ENCODE measurements around the gene FGF3. TPM values are rescaled to one million over a fixed set of nuclear protein-coding genes. Genes with fewer than 3 reads are reported as not detected.

FGF3 gene
- polyA plus RNA-seq, 1 experiment: not detected

DNA sequence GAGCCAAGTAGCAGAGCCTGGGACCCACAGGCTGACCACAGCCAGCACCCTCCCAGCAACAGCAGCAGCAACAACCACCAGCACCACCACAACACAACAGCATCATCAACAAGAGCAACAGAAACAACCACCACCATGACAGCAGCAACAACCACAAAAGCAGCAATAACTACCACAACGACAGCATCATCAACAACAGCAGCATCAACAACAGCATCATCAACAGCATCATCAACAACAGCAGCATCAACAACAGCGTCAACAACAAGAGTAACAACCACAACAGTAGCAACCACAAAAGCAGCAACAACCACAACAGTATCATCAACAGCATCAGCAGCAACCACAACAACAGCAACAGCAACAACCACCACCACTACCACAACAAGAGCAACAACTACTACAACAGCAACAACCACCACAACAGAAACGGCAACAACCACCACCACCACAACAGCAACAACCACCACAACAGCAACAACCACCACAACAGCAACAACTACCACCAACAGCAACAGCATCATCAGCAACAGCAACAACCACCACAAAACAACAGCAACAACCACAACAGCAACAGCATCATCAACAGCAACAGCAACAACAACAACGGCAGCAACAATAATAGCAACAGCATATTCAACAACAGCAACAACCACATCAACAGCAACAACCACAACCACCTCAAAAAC is 22.1 kb upstream of the FGF3 start:
- CTCF ChIA-PET: interaction anchor here (0.5 kb wide), 1 partner anchor 181 kb away, joined by 3 read pairs; no protein-coding TSS in a partner anchor

DNA sequence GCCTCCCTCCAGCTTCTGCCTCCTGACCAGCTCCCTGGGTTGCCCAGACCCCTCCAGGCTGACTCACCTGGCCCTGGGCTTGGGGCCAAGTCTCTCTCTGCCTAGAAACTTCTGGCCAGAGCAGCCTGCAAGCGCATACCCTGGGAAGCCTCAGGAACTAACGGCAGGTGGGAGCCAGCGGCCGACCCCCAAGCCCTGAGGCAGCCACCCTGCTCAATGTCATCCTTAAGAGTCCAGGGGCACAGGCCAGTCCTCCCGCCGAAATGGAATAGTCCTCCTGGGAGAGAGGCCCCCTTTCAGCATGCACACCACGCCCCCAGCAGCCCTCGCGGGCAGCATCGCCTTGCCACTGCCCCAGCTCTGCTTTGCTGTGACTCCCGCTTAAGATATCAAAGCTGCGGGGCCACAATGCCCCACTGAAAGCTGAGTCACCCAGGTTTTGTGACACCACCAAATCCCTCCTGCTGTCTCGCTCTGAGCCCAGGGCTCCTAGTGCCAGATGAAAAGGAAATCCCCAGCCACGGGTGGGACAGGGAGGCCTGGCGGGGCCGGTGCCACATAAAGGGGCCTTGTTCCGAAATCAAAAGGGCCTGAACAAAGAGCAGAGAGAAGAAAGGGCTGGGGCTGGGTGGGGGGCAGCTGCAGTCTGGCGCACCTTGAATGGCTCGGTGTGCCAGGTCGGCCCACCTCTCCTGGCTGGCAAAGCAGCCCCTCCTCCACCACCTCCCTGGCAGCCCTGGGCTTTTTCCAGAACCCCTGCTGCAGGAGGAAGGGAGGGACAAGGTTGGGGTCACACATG is 21.4 kb upstream of the FGF3 start:
- DNase-seq (ENCODE audit: low read depth, low spot score): no peak
- H3K27me3 ChIP-seq (ENCODE audit: control insufficient read depth, insufficient read depth, low read length): peaks cover 12% of the 10 kb centered on the region

More for the DNA sequence above, 22.1 kb upstream of the FGF3 start:
- TF ChIP-seq, protein P1, sequence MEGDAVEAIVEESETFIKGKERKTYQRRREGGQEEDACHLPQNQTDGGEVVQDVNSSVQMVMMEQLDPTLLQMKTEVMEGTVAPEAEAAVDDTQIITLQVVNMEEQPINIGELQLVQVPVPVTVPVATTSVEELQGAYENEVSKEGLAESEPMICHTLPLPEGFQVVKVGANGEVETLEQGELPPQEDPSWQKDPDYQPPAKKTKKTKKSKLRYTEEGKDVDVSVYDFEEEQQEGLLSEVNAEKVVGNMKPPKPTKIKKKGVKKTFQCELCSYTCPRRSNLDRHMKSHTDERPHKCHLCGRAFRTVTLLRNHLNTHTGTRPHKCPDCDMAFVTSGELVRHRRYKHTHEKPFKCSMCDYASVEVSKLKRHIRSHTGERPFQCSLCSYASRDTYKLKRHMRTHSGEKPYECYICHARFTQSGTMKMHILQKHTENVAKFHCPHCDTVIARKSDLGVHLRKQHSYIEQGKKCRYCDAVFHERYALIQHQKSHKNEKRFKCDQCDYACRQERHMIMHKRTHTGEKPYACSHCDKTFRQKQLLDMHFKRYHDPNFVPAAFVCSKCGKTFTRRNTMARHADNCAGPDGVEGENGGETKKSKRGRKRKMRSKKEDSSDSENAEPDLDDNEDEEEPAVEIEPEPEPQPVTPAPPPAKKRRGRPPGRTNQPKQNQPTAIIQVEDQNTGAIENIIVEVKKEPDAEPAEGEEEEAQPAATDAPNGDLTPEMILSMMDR (IDR thresholded peaks at IDR 0.05; ENCODE audit: low read depth, low read length): no peak
- DNase-seq (ENCODE audit: low read depth, low spot score): no peak
- no peak overlapping the region for H3K4me3 ChIP-seq (ENCODE audit: low read depth, low read length)
- no peak overlapping the region for H3K27ac ChIP-seq (ENCODE audit: low read depth, low read length)
- H3K27me3 ChIP-seq (ENCODE audit: control insufficient read depth, insufficient read depth, low read length): peaks cover 11% of the 10 kb centered on the region
- POLR2A ChIA-PET: interaction anchor here (0.8 kb wide), 1 partner anchor 164 kb away, joined by 3 read pairs; no protein-coding TSS in a partner anchor
- no peaks in the 10 kb centered on the region; the same call in 1 of the 2 replicates for H3K9me3 ChIP-seq (ENCODE audit: control insufficient read depth, insufficient read depth, low read length)

DNA sequence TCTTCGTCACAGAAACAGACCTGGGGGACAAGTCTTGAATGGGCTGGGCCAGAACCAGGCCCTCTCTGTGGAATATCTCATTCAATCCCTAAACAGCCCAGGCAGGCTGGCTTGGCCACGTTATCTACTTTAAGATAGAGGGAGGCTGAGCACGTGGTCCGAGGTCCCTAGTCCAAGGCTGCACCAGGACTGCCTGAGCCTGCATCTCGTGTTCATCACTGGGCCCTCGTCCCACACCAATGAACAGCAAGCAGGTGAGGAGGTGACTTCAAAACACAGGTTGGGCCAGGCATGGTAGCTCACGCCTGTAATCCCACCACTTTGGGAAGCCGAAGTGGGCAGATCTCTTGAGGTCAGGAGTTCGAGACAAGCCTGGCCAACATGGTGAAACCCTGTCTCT is 20.3 kb upstream of the FGF3 start:
- CTCF ChIA-PET: no interaction called here

More for the DNA sequence above, 21.4 kb upstream of the FGF3 start:
- TF ChIP-seq, protein P1 (IDR thresholded peaks at IDR 0.05; ENCODE audit: low read depth, low read length): no peak
- H3K27ac ChIP-seq (ENCODE audit: low read depth, low read length): no peak overlapping the region
- ChIA-PET CTCF (no interaction called here), POLR2A (no interaction called here)
- H3K9me3 ChIP-seq (ENCODE audit: control insufficient read depth, insufficient read depth, low read length): no peaks in the 10 kb centered on the region; the same call in 1 of the 2 replicates
- H3K4me3 ChIP-seq (ENCODE audit: low read depth, low read length): no peak overlapping the region

DNA sequence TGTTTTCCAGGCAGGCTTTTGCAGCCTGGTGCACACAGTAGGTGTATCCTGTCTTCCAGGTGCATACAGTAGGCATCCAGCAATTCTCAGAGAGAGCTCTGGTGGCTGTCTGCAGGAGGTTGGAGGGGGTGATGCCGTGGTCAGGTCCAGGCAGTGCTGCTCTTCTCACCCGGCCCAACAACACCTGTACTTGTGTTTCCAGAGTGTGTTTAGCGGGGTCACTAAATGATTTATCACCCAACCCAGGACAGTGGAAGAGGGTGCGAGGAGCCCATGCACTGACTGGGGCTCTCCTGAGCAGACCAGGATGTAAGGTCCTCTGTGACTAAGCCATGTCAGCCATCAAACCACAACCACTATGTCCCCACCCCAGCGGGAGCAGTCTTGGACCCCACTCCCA is 18.6 kb upstream of the FGF3 start:
- Histone ChIP-seq H3K27me3 (ENCODE audit: control insufficient read depth, insufficient read depth, low read length) (peaks cover 30% of the 10 kb centered on the region), H3K27ac (ENCODE audit: low read depth, low read length) (no peak overlapping the region), H3K9me3 (ENCODE audit: control insufficient read depth, insufficient read depth, low read length) (no peaks in the 10 kb centered on the region; the same call in 1 of the 2 replicates), H3K4me3 (ENCODE audit: low read depth, low read length) (no peak overlapping the region)
- CTCF ChIA-PET: no interaction called here
- no peak for DNase-seq (ENCODE audit: low read depth, low spot score)
- TF ChIP-seq, protein P1 (IDR thresholded peaks at IDR 0.05; ENCODE audit: low read depth, low read length): no peak
- POLR2A ChIA-PET: no interaction called here

More for the DNA sequence above, 20.3 kb upstream of the FGF3 start:
- DNase-seq (ENCODE audit: low read depth, low spot score): no peak
- POLR2A ChIA-PET: no interaction called here
- Histone ChIP-seq H3K4me3 (ENCODE audit: low read depth, low read length) (no peak overlapping the region), H3K9me3 (ENCODE audit: control insufficient read depth, insufficient read depth, low read length) (no peaks in the 10 kb centered on the region; the same call in 1 of the 2 replicates), H3K27ac (ENCODE audit: low read depth, low read length) (no peak overlapping the region), H3K27me3 (ENCODE audit: control insufficient read depth, insufficient read depth, low read length) (peaks cover 18% of the 10 kb centered on the region)
- TF ChIP-seq, protein P1 (IDR thresholded peaks at IDR 0.05; ENCODE audit: low read depth, low read length): no peak

DNA sequence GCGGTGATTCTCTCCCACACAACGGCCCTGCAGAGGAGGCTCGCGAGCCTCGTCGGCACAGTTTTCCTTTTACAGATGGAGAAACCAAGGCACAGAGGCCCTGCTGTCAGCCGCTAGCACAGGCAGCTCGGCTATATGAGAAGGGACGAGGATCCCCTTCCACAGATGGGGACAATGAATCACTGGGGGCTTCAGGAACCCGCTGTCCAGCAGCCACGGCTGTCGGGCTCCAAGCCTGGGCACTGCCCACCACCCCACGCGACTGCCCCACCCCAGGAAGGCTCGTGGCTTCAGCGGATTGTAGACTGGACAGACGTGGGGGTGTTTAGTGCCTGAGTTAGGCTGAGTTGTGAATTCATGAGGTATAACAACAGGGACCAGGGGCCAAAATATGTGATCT is 17.2 kb upstream of the FGF3 start:
- no peak for DNase-seq (ENCODE audit: low read depth, low spot score)
- Histone ChIP-seq H3K27ac (ENCODE audit: low read depth, low read length) (no peak overlapping the region), H3K9me3 (ENCODE audit: control insufficient read depth, insufficient read depth, low read length) (no peaks in the 10 kb centered on the region; the same call in 1 of the 2 replicates), H3K4me3 (ENCODE audit: low read depth, low read length) (no peak overlapping the region), H3K27me3 (ENCODE audit: control insufficient read depth, insufficient read depth, low read length) (peaks cover 39% of the 10 kb centered on the region)
- ChIA-PET CTCF (no interaction called here), POLR2A (no interaction called here)
- TF ChIP-seq, protein P1 (IDR thresholded peaks at IDR 0.05; ENCODE audit: low read depth, low read length): no peak

Data from AG04450 (cell line).